GM19025 (cell line): ENCODE data around the gene DBH.

ENCODE experiments used
- ATAC-seq: cut with Tn5 transposase; IDR thresholded peaks from one replicate; pipeline ENCODE4 v1.9.1; 2021; ENCODE audit warnings: mild to moderate bottlenecking, low read depth, moderate library complexity; ENCODE audit not compliant: unreplicated experiment

DBH gene

DNA sequence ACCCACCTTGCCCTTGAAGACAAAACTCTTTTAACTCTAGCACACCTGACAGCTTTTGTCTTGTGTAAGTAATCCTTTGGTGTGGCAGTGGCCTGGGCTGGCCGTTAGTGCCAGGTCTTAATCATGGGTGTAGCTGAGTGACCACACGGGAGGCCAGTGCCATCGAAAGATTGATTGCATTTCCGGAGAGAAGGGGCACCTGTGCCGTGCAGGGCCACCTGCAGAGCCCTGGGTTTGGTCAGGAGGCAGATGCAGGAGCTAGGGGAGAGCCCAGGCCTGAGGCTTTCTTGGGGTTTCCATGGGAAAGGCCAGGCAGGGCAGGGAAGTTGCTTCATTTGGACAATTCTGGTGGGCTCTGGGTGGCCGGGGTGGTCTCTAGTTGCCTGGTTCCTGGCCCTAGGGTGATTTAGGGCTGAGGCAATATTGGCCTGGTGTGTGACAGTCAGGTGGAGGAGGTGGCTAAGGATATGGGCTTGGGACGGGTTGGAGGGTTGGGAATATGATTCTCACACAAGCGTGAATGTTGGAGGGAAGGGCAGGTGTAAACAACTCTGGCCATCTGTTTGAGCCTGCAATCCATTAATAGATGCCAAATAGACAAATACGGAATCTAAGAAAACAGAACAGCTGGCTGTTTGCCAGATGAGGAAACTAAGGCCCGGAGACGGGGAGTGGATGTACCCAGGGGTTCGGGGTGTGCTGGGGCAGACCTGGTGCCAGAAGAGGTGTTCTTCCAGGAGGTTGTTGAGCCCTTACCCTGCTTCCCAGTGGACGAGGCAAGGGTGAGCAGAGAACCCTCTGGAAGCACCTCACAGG is 4.6 kb downstream of the DBH start:
- no peak for ATAC-seq

DNA sequence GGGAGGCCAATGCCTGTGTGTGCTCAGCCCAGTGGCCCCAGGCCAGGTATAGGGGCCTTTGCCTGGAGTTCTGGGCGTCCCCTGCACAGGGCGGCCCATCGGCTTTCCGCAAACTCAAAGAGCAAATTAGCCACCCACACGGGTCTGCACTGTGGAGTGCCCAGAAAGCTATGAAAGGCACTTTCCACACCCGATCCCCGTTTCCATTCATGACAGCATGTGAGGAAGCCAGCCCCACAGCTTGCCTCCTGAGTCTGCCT is 5.2 kb downstream of the DBH start:
- ATAC-seq: no peak

DNA sequence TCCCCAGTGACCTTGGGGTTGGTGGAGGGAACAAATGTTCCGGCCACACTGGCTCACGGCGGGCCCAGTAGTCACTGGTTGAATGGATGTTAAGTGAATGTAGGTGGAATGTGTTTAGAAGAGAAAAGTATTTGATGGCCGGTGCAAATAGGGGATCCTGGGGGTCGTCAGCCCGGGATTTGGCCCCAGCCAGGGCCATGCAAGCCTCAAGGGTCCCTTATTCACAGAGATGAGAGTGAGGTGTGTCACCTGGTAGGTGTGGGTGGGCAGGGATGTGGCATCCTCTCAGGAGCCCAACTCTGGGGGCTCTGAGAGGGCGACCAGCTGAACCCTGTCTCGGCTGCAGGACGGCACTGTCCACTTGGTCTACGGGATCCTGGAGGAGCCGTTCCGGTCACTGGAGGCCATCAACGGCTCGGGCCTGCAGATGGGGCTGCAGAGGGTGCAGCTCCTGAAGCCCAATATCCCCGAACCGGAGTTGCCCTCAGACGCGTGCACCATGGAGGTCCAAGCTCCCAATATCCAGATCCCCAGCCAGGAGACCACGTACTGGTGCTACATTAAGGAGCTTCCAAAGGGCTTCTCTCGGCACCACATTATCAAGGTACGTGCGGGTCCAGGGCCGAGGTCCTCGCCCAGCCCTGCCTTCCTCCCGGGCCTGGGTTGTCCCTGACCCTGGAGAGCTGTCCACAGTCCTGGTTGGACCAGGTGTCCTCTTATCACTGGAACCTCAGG is 5.9 kb downstream of the DBH start:
- ATAC-seq: no peak

DNA sequence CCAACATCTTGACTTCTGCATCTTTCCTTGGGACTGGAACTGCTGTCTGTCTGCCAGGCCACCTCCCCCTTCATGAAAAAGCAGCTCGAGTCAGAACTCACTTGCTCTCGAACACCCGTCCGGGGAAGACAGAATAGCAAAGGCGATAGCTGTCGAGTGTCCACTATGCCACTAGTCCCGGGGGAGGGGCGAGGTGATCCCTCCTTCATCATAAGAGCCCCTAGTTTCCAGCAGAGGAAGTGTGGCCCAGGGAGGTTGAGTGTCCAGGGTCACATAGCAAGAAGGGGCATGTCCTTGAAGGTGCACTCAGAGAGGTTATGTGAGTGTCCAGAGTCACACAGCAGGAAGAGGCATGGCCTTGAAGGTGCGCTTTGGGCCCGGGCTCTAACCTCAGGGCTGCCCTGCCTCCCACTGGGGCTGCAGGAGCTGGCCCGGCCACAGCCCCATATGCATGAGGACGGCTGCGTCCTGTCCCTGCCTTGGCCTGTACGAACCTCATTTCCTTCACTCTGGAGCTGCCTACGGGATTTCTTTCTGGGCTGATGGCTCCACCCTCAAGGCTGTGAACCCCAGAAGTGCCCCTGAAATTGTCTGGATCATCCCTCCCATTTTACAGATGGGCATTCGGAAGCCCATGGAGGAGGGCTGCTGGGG is 6.7 kb downstream of the DBH start:
- ATAC-seq: no peak

DNA sequence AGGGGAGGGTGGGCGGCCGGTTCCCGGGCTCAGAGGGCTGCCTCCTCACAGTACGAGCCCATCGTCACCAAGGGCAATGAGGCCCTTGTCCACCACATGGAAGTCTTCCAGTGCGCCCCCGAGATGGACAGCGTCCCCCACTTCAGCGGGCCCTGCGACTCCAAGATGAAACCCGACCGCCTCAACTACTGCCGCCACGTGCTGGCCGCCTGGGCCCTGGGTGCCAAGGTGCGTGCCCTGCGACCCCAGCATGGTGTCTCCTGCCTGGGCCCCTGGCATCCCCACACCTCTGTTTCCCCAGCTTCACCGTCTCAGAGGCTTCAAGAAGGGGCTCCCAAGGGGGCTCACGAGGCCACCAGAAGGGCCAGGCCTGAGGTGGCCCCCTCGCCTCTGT is 7.2 kb downstream of the DBH start:
- no peak for ATAC-seq

DNA sequence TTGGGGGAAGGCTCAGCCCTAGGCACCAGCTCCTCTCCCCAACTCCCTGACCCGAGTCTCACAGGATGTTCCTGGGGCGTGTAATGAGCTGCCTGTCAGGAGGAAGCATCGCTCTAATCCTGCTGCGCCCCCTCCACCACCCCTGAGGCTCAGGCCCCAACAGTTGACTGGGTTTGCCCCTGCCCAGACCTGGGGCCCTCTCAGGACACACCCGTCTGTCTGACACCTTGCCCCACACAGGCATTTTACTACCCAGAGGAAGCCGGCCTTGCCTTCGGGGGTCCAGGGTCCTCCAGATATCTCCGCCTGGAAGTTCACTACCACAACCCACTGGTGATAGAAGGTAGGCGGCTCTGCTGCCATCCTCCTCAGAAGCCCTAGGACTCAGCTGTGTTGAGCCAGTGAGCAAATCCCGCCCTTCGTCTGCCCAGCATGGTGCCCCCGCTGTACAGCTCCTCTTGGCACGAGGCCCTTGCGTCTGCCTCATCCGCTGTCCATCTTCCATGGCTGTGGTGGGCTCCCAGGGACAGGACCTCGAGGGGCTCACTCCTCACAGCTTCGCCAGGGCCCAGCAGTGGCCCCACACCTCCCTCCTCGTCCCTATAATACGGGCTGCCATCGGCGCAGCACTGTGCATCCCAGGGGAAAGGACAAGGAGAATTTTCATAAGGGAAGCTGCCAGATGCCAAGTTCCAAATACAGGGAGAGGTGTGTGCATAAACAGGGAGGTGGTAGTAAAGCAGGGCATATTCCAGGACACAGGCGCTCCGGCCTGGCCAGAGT is 8.0 kb downstream of the DBH start:
- ATAC-seq: no peak

DNA sequence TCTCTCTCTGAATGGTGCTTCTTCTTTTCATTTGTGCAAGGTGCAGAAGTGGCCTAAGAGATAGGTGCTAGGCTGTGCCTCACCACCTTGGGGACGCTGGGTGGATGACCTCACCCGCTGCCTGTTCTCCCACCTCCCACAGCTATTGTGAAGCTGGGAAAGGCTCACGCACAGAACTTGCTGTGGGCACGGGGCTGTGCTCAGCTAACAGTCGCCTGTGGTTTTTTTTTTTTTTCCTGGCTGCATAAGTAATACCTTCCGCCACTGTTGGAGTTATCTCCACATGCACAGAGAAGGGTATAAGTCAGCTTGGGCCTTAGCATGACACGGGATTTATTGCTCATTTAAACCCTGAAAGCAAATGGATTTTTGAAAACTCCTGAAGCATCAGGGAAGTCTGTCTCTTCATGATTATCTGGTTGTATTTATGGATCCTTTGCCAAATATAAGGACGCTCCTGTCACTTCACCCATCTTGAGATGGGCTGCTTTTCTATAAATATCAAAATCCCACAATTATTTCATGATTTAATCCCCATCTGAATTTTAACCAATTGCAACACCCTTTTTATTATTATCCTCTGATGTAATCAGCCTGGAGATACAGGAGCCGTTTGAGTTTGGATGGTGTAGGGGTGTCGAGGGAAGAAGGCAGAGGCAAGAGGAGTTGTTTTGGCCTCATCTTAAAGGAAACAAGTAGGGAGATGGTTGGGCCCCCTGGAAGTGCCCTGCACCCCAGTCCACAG is 9.0 kb downstream of the DBH start:
- no peak for ATAC-seq

DNA sequence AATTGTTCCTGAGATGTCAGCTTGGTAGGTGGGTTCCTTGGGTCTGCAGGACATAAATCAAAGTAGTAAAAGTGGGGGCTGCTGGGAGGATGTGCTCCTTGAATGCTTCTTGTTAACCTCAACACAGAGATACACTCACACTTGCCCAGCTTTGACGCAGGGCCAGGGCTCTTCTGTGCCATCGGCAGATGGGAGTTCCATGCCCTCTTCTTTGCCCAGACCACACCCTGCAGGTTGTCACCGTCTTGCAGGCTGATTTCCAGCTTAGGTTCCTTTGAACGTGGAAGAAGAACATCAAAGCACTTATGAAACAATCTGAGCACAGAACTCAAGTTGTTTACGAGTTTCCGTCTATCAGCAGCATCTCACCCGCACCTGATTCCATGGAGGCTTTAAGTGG is 11.0 kb downstream of the DBH start:
- ATAC-seq: no peak

DNA sequence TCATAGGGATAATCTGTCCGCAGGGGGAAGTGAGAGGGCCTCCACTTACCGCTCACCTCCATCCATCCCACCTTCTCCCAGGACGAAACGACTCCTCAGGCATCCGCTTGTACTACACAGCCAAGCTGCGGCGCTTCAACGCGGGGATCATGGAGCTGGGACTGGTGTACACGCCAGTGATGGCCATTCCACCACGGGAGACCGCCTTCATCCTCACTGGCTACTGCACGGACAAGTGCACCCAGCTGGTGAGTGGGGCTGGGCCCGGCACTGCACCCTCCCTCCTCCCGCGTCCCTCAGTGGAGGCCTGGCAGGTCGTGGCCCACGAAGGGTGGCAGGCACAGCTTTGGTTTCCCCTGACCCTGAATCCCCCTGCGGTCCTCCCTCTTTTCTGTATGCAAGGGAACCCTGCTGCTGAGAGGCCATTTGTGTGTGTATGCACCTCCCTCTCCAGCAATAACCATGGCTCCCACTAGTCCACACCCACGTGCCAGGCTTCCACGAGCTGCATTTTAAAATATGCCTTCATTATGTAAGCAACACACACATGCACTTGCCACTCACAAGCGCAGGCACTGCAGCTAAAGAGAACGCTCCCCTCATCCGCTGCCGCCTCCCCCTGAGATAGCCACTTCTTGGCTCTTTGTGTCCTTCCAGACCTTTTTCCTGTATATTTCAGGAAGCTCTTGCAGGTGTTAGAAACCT is 11.8 kb downstream of the DBH start:
- no peak for ATAC-seq

DNA sequence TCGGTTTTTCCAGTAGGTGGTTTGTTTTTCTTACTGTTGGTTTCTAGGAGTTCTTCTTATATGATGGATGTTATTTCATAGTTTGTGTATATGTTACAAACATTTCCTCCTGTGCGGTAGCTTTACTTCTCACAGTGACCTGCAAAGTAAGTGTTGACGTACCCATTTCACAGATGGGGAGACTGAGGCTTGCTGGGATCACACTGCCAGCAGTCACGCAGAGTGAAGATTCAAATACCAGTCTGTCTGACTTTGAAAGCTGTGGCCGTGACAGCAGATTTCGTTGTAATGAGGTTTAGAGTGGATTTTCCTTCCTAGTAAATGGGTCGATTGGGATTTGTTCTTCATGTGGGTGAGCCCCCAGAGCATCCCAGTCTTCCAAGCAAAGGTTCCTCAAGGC is 13.0 kb downstream of the DBH start:
- ATAC-seq: no peak

DNA sequence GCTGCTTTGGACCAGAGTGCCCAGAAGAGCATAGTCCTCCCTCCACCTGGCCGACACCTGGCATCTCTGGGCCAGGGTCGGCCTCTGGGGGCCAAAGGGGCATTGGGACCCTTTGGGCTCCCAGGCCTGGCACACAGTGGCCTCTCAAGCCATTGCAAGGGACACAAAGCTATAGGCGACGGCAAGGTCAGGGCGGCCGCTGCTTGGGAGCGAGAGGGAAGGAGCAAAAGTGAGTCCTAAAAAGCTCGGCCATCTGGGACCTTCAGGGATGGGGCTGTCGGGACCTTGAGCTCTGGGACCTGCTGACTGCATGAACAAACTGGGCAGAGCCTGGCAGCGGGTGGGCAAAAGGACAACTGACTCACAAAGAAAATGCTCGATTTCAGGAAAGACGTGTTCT is 13.9 kb downstream of the DBH start:
- ATAC-seq: no peak

DNA sequence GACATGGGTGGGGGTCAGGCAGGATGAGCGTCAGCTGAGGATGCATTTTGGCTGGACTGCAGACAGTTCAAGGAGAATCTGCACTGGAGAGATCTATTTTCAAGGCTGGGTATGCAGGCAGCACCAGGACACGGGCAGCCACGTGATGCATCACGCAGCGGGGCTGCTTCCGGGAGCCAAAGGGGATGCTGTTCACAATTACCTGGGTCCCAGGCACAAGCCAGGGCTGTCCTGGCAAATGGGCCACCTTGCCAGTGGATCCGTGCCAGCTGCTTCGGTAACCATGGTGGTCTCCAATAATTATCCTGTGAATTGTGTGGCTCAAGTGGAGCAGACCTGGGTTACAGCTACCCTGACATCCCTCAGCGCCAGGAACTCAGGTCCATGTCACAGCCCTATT is 17.5 kb downstream of the DBH start:
- no peak for ATAC-seq

DNA sequence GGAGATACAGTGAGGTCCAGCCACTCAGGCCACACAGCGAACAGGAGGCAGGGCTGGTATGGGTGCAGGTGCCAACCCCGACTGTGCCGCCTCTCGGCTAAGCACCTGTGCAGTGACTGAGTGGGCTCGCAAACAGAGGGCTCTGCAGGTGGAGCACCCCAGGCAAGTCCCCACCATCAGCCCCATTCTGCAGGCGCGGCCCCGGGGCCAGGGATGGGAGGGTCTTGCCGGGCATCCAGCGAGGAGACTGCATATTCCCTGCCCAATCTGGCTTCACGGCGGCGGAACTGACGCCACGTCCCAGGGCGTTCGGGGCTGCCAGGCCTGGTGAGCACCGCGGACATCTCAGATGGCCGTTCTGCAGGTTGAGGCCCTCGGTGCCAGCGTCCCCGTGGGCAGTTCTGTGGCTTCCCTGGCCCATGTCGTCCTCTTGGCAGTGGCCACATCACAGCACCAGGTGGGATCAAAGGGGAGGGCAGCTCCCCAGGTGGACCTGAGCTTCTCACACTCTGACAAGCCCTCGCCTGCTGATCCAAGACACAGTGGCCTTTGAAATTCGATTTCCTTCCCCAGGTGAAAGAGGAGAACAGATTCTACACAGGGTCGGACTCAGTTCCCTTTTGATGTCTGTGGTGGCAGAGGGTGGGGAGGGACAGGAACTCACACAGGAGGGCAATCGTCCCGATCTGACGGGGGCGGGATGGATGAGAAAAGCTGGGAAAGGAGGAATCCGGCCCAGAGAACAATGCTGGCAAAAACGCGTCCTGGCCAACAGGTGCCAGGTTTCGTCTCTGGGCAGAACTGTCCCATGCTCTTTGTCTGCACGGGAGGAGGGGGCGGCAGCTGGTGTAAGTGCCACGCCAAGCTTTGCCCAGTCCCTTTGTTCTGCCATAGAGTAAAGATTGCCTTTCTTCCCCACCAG is 18.8 kb downstream of the DBH start:
- ATAC-seq: no peak

DNA sequence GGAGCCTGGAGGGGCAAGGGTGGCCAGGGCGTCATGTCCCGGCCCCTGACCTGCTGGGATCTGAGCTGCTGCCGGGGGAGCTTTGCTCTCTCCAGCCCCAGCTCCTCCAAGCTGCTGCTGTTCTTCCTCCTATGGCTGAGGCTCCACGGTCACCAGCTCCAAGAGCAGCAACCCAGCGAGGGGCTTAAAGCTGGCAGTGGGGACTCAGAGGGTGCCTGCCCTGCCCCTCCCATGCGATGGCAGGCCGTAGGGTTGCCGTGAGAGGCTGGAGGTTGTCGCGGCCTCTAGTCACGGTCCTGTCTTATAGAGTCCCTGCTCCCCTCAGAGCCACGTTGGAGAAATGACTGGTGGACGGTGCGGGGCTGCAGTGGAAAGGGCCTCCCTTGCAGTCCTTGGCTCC is 19.5 kb downstream of the DBH start:
- ATAC-seq: no peak

DNA sequence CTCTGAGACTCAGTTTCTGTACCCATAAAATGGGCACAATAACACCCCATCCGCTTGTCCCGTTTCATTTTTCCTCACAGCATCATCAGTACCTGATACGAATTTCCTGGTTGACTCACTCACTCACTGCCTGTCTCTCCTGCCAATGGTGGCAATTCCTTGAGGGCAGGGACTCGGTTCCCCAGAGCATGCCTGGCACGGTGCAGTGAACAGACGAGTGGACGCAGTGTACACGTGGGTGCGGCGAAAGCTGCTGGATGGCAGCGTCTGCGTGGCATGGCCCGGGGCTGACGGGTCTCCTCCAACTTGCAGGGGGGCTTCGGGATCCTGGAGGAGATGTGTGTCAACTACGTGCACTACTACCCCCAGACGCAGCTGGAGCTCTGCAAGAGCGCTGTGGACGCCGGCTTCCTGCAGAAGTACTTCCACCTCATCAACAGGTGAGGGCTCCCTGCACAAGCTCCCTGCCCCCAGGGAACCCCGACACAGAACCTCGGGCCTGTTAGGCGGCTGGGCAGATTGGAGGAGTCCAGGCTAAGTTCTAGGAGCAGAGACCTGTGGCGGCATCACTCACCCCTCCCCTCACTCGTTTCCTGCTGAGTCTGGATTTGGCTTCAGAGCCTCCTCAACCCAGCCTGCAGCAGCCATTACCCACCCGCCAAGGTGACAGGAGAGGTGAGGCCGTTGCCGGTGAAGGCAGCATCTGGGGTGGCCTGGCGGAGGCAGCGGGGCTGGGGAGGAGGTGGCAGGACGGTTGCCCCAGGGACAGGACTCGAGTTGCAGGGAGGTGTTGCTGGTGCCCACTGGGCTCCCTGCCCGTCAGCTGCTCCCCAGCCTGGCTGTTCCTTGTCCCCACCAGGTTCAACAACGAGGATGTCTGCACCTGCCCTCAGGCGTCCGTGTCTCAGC is 20.3 kb downstream of the DBH start:
- no peak for ATAC-seq

DNA sequence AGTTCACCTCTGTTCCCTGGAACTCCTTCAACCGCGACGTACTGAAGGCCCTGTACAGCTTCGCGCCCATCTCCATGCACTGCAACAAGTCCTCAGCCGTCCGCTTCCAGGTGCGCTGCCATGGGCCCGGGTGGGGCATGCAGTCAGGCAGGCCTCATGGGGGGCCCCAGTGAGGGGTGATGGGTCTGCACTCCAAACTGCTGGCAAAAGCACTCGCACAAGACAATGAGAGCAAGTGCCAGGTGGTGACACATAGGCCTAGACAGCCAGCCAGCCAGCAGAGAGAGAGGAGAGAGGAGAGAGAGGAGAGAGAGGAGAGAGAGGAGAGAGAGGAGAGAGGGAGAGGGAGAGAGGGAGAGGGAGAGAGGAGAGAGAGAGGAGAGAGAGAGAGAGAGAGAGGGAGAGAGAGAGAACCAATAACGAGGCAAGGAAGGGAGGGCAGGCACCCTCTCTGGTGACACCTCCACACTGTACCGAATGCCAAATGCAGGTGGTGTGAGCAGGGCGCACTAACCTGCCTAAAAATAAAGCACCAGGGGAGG is 21.0 kb downstream of the DBH start:
- ATAC-seq: no peak
